Stomach (tissue), 4 donors: ENCODE results near the gene EDIL3.

Source experiments
- CTCF ChIP-seq, 7 experiments: fragments of 450-650 bp in 4 of 7; fragments of 200-600 bp in 3 of 7; sonication (generic) in 3 of 7; IDR thresholded peaks; one replicate each; pipeline ENCODE4 v1.5.1; 2016 to 2019; ENCODE audit warnings: antibody characterized with exemption in 7 of 7, control low read depth in 2 of 7, mild to moderate bottlenecking in 1 of 7
- POLR2A ChIP-seq, 4 donors: fragments of 450-650 bp; IDR thresholded peaks; one replicate each; pipeline ENCODE4 v1.6.1; 2016; ENCODE audit warnings: antibody characterized with exemption in 4 of 4, control low read depth in 2 of 4, mild to moderate bottlenecking in 1 of 4, moderate library complexity in 1 of 4
- POLR2AphosphoS5 ChIP-seq, 3 donors: sonication (generic); formaldehyde crosslinking; IDR thresholded peaks; one replicate each; pipeline ENCODE4 v1.6.1; 2016; ENCODE audit warnings: antibody characterized with exemption in 3 of 3

- TF ChIP-seq POLR2A (IDR thresholded peaks at IDR 0.05) (no peak), CTCF (IDR thresholded peaks at IDR 0.05) (no peak), POLR2AphosphoS5 (IDR thresholded peaks at IDR 0.05) (peak in 2 of 3 donors; percentile 30 to 55)
Observed at GRCh38 chr5:84382363-84383295, 2.1 kb downstream of the EDIL3 start.
